ENCODE data around the gene MSANTD4.
"Not testable (repeated sequence)": the region's sequence is repeated elsewhere in the genome, so short reads cannot be mapped to it uniquely, and the experiment has no call there.

The MSANTD4 gene

DNA sequence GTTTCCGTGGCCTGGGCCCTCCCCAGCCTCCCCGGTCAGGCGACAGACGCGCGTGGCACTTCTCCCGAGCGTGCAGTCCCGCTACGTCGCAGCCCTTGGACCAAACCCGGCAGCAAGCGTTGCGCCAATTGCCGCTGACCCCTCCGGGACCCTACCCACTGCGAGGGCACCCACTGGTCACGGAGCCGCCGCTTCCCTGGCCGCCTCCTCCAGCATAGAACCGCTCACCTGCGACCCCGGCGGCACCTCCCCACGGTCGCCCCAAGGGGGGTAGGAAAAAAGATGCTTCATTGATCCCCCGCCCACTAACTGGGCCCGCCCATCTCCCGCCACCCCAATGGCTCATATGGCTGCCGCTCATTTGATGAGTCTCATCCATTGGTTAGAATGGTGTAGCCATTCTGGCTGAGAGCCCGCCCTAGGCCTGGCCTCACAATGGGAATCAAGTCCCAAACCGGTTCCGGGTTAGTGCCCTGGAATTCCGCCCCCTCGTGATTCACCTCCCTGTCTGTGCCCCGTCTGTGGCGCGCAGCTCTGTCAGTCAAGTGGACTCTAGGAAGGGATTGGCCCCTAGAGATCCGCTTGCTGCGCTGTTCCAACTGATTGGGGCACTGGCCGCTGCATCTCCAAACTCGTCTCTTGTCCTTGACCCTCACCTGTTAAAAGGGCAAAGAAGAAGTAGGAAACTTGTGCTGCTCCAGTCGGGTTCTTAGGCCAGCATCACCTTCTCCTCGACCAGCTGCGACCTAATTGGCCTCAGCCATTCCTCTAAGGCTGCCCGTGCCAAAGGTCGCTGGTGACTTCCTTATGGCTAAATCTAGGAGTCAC lies at the start of gene MSANTD4:
Gene MSANTD4, minus strand, starts transcription at position 274 of the 828 bp plus-strand sequence. CDS start 11,323 bp downstream, outside the sequence.
- in situ Hi-C loops (cut with MboI; ENCODE audit: low sequenced_read_pairs) = no loop called here

DNA sequence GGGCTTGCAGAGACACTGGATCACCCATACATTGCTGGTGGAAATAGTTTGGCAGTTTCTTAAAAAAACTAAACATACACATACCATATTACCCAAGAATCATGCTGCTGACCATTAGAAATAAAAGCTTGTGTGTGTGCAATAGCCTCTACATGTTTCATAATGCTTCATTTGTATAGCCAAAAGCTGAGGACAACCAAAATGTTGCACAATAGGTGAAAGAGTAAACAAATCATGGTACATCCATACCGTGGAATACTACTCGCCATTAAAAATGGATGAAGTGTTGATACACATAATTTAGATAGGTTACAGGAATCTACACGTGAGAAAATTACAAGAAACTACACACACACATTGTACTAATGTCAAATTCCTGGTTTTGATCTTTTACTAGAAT lies 48.6 kb upstream of the MSANTD4 start:
- in situ Hi-C loops (cut with MboI; ENCODE audit: low sequenced_read_pairs) = no loop called here

DNA sequence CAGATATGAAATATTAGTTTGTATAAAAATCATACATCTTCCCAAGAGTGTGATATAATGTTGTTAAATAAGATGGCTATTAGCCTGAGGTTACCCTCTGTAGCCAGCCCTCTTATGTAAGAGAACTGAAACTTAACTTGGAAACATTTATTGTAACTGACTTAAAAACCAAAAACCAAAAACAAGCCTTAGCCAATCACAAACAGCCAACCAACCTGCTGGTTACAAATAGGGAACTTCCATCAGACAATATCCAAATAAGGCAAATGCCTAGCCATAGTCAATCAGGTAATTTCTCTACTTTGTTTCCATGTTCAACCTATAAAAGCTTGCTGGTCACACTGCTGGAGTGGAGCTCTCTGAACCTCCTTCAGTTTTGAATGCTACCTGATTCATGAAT lies 41.0 kb upstream of the MSANTD4 start:
- in situ Hi-C loops (cut with MboI; ENCODE audit: low sequenced_read_pairs) = no loop called here

DNA sequence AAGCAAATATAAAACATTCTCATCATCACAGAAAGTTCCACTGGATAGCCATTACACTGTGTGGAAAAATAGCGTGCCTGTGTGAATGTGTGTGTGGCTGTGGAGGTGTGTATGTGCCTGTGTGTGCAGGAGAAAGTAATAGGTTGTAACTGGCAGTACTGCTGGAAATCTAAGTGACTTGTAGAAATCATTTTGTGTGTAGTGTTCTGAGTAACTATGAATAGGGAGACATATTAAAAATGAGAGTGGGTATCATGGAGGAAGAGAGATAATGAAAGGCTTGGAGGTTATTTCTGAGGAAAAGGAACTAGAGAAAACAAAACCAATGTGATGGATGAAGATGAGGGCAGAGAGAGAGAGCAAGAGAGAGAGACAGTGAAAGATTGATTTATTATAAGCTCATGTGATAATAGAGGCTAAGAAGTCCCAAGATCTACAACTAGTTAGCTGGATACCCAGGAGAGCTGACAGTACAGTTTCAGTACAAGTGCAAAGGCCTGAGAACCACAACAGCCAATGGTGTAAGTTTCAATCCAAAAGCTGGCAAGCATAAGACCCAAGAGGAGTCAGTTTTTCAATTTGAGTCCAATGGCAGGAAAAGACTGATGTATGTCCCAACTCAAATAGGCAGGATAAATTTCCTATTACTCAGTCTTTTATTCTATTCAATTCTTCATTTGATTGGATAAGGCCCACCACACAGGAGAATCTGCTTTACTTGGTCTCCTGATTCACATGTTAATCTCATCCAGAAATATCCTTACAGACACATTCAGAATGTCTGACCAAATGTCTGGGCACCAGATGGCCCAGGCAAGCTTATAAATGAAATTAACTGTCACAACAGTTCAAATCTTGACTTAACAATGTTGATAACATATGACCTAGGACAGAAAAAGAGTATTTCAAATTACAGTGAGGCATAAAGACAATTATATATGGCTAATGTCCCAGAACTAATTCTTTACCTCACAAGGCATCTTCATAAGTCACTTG lies 40.2 kb upstream of the MSANTD4 start:
- in situ Hi-C loops (cut with MboI; ENCODE audit: low sequenced_read_pairs) = no loop called here

DNA sequence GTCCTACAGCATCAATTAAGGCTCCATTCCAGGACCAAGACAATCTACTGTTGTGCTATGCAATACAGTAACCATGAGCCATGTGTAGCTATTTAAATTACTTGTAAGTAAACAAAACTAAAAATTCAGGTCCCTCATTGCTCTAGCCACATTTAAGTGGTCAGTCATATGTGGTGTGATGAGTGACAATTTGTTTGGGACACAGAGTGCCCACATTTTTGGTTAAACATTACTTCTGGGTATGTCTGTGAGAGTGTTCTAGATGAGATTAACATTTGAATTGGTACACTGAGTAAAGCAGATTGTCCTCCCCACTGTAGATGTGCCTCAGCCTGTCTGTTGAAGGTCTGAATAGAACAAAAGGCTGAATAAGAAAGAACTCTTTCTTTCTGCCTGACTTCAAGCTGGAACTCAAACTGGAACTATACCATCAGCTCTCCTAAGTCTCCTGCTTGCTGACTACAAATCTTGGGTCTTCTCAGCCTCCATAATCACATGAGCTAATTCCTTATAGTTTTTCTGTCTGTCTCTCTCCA lies 39.3 kb upstream of the MSANTD4 start:
- in situ Hi-C loops (cut with MboI; ENCODE audit: low sequenced_read_pairs) = no loop called here

DNA sequence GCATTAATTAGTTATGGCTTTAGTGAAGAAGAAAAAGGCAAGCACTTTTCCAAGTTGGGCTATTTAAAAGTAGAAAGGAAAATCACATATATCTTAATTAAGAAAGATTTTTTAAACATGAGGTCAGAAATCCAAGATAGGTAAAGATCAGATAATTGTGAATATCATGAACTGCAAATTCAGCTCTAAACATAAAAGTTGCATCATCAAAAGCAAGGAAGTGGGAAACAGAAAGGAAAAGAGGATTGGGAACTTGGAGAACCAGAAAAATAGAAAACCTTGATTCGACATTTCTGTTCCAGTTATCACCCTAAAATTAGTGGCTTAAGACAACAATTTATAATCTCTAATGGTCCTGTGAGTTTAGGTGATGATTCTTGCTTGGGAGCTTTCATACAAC lies 37.6 kb upstream of the MSANTD4 start:
- in situ Hi-C loops (cut with MboI; ENCODE audit: low sequenced_read_pairs) = no loop called here

DNA sequence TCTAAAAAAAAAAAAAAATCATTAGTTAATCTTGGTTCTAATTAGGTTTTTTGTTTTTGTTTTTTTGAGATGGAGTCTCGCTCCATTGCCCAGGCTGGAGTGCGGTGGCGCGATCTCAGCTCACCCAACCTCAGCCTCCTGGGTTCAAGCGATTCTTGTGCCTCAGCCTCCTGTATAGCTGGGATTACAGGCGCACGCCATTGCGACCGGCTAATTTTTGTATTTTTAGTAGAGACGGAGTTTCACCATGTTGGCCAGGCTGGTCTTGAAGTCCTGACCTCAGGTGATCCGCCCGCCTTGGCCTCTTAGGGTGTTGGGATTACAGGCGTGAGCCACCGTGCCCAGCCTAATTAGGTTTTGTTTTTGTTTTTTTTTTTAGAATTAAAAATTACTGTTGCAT lies 36.3 kb upstream of the MSANTD4 start:
- in situ Hi-C loops (cut with MboI; ENCODE audit: low sequenced_read_pairs) = not testable (repeated sequence)

DNA sequence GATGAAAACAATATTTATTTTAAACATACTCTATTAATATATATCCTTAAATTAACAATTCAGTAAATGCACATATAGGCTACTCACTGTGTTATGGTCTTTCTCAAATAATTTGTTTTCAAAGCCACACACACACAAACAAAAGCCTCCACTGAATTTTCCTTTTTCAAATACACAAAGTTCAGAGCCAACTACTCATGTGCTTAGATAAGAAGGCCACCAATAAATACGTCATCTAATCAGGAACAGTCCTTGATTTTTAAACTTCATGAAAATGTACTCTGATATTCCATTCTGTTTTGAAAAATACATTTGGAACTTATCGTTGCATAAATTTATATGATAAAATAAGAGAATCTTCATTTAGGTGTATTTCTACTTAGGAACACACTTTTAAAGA lies 29.1 kb upstream of the MSANTD4 start:
- in situ Hi-C loops (cut with MboI; ENCODE audit: low sequenced_read_pairs) = no loop called here

DNA sequence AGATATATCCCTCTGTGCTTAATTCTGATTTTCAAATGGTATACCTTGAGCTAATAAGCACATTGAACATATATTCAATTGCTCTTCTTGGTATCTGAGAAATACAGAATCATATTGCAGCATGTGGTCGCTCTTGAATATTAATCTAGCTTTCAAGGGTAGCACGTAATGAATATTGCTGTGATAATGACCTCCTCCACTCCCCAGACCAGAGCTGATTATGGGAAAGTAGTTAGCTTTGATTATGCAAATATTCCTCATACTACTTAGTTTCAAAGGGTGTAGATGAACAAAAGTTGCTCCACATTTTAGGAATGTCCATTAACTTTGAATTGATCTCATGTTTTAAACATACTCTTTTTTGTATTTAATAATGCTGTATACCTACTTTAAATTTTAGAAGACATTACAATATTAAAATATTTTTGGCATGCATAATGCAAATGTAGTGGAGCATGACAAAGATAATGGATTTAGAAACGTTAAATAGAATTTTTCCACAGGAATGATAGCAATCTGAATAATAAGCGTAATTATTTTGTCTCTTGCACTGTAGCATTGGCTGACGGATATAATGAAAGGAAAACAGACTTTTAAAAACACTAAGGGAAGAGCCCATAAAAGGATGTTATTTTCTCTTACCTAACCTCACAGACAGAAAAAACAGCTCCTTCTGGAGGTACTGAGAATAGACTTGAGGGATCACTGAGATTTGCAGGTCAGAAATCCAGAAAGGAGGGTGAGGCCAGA lies 27.9 kb upstream of the MSANTD4 start:
- in situ Hi-C loops (cut with MboI; ENCODE audit: low sequenced_read_pairs) = no loop called here

DNA sequence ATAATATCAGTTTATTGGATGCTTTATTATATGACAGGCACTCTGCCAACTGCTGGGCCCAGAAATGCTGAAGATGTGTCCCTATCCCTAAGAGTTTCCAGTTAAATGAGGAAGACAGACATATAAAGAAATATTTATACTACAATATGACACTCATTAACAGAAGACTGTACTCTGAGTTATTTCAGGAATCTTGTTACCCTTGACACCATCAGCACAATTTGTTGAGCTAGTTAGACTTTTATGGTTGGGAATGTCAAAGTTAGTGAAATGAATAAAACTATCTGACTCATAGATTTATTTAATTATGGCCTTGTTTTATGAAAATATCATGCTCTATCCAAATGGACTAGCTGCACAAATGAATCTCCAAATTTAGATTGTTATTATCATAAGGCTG lies 25.6 kb upstream of the MSANTD4 start:
- in situ Hi-C loops (cut with MboI; ENCODE audit: low sequenced_read_pairs) = no loop called here

DNA sequence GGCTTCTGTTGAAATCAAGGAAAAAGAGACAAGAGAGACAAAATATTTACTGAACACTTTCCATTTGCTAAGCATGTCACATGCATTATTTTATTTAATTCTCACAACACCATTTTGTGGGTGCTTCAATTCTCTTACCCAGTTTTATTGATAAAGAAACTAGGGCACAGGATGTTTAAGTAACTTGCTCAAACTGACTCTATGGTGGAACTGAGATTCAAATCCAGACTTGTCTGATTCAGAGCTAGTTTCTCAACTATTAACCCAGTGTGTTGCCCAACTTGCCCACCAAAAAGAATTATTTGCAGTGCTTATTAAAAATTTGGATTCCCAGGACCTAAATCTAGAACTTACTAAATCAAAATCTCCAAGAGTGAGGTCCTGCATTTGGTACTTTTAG lies 21.5 kb upstream of the MSANTD4 start:
- in situ Hi-C loops (cut with MboI; ENCODE audit: low sequenced_read_pairs) = no loop called here

DNA sequence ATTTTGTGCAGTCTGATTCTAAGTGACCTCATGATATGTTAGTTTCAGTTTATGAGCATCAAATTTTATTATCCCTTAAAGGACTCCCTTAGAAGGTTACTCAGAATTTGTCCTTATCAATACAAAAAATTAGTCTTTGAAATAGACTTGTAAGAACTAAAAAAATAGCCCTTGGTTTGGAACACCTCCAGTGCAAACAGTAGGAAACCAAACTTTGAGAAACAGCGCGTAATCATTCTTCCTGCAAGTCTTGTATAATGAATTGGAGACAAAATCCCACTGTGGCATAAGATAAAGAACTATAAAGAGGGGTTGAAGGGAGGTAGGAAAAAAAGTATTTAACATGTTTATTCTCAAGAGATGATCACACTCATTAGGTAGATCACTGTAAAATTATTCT lies 10.8 kb upstream of the MSANTD4 start:
- in situ Hi-C loops (cut with MboI; ENCODE audit: low sequenced_read_pairs) = no loop called here

DNA sequence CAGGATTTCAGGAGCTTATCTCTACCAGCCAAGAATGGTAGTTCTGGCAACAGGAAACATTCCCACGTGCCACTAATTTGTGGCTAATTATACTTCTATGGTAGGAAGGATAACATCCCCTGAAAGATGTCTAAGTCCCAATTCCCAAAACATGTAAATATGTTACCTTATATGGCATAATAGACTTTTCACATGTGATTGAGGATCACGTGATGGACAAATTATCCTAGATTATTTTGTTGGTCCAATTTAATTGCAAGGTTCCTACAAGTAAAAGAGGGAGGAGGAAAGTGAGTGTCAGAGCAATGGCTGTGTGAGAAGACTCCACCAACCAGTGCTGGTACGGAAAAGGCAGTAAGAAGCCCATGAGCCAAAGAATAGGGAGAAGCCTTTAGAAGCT lies 9.9 kb upstream of the MSANTD4 start:
- in situ Hi-C loops (cut with MboI; ENCODE audit: low sequenced_read_pairs) = no loop called here

DNA sequence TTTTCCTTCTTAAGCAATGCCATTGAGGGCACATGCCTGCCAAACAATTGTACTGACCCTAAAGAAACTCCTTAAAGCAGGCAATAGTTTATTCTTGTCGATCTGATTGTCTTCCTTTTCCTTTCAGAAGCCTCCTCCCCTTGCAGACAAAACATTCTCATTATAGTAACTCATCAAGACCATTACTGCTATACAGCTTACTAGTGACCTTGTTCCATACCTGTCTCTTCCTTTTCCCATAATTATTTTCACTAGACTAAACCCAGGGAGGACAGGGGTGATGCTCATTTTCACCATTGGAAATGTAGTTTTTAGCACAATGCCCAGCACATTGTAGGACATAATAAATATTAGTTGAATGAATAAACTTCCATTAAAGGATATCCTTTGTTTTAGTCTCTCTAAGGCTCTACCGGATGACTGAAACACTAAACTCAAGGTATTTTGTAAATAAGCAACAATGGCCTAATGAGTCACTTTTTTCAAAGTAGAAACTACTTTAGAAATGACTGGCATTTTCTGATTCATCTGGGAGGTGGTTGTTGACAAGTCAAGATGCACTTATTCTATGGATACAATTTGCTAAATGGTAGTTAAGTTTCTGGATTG lies 9.3 kb upstream of the MSANTD4 start:
- in situ Hi-C loops (cut with MboI; ENCODE audit: low sequenced_read_pairs) = no loop called here

DNA sequence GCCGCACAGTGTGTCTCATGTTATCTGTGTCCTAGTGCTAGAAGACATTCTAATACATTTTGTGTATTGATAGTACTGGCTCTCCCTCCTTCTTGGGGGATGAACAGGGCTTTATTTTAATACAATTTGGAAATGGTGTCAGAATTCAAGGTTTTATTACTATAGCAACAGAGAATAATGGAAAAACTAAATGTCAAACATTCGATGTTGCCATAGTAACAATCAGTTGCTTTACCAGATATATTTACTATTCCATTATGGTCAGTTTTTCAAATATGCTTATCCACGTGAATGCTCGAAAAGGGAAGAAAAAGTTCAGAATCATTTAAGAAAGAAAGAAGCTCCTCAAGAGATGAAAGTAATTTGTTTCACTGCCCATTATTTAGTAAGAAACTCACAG lies 8.6 kb upstream of the MSANTD4 start:
- in situ Hi-C loops (cut with MboI; ENCODE audit: low sequenced_read_pairs) = no loop called here

DNA sequence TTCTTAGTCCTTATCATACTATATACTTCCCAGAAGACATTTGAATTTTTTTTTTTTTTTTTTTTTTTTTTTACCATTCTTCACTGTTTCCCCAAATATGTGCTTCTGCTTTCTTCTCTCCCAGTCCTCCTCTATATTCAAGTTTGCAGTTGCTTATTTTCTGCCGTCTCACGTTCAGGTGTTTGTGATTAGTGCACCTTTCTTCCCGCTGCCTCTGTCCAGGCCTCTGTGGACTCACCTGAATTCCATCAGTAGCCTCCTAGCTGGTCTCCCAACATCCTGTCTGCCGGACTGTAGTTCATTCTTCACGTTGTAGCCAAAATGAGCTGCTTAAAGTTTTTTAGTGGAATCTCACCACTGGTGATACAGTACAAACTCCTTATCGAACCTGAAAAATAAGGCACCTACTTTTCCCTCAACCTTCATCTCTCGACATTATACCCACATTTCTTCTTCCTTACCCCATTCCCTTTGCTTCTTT lies 795 bp upstream of the MSANTD4 start:
- in situ Hi-C loops (cut with MboI; ENCODE audit: low sequenced_read_pairs) = no loop called here

DNA sequence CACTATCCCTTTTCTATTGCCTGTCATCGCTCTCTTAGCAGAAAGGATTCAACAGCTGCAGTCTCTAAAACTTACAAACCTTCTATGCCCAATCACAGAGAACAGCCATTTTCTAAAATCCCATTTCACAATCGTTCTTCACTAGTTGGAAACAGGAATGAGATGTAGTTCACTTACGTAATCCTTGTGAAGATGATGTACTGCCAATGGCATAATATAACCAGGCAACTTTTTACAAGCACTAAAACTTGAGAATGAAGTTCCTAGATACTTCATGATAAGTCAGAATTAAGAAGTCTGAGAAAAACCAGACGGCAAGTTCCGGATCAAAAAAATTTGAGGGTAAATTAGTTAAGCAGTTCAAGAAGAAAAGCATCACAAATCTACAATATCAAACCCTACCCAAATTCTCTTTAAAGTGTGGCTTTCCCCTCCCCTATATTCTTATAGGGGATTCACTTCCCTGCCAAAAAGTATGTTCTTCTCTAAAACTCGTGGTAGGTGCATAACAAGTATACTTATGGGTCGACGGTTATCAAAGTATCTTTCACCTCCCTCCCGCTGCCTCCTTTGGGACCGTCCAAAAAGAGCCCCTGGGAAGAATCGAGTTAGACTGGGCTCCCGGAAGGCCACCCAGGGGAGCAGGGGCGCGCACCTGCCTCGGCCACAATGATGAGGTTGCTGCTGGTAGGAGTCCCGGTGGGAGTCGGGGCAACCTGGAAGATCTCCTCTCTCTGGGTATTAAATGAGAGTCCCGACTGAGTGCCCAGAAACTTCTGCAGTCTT lies 666 bp downstream of the MSANTD4 start:
- in situ Hi-C loops (cut with MboI; ENCODE audit: low sequenced_read_pairs) = no loop called here

DNA sequence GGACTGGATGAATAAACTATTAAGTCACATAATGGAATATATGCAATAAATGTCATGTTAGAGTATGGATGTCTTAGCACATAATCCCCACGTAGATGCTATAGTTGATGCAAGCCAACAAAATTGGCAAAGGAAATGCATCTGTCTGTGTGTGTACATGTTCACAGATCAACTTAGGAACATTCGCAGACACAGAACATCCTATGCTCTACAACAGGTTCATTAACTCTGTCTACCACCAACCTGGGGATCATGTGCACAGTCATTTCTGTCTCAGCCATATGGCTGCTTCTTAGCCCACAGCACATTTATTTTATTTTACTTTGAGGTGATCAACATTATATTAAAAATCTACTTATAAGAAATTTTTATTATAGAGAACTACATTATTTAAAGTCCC lies 4.9 kb downstream of the MSANTD4 start:
- in situ Hi-C loops (cut with MboI; ENCODE audit: low sequenced_read_pairs) = no loop called here

DNA sequence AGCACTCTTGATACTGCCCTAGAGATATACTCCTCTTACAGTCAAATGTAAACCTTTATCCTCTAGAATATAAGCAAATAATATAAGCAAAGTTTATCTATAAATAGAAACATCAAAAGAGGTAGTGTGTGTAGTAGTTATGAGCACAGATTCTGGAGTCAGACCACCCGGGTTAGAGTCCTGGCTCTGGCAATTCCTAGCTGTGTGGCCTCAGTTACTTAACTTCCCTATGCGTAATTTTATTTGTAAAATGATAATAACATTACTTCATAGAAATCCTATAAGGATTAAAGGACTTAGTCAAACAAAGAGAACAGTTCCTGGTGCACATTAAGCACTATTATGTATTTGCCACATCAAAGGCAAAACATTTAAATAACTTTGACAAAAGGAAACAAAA lies 7.0 kb downstream of the MSANTD4 start:
- in situ Hi-C loops (cut with MboI; ENCODE audit: low sequenced_read_pairs) = no loop called here

DNA sequence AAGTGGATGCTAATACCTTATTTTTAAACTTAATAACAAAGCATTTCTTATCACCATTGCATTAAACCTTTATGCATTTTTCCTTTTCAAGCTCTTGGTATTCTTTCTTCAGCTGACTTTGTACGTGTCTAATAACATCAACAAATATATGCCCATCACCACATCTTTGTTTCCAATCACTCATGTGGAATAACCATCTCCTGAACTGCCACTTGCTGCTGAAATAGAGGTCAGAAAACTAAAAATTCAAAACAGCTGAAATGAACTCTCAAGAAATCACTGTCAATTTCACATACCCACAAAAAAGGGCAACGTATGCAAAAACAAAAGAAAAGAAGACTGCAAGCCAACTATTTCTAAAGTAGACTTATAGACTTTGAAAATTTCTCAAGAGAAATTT lies 7.4 kb downstream of the MSANTD4 start:
- in situ Hi-C loops (cut with MboI; ENCODE audit: low sequenced_read_pairs) = no loop called here

All from HL-60/S4 treated with phorbol 12-myristate 13-acetate at 8.2 ng/mL for 4 days and 3 days (cell line).